Keratinocyte (primary cell): ENCODE results near the gene PODN.

Experiments used
- EZH2 ChIP-seq: IDR thresholded peaks from one replicate; pipeline ENCODE4 v1.6.1; 2012; ENCODE audit warnings: inconsistent platforms, mild to moderate bottlenecking, low read length, moderate library complexity
- TF ChIP-seq, protein P1 (sequence below), 3 experiments: IDR thresholded peaks in 1 of 3; conservative IDR thresholded peaks in 1 of 3; optimal IDR thresholded peaks in 1 of 3; 2 replicates in 2 of 3; 3 replicates in 1 of 3; pipeline versions ENCODE3 to v1.5.1; 2011; ENCODE audit warnings: low read length in 3 of 3, mild to moderate bottlenecking in 3 of 3, moderate library complexity in 2 of 3, control low read depth in 1 of 3, inconsistent platforms in 1 of 3; ENCODE audit not compliant: insufficient read depth in 2 of 3; ENCODE audit errors: extremely low read depth in 1 of 3

- no peak for TF ChIP-seq EZH2
- TF ChIP-seq, protein P1, sequence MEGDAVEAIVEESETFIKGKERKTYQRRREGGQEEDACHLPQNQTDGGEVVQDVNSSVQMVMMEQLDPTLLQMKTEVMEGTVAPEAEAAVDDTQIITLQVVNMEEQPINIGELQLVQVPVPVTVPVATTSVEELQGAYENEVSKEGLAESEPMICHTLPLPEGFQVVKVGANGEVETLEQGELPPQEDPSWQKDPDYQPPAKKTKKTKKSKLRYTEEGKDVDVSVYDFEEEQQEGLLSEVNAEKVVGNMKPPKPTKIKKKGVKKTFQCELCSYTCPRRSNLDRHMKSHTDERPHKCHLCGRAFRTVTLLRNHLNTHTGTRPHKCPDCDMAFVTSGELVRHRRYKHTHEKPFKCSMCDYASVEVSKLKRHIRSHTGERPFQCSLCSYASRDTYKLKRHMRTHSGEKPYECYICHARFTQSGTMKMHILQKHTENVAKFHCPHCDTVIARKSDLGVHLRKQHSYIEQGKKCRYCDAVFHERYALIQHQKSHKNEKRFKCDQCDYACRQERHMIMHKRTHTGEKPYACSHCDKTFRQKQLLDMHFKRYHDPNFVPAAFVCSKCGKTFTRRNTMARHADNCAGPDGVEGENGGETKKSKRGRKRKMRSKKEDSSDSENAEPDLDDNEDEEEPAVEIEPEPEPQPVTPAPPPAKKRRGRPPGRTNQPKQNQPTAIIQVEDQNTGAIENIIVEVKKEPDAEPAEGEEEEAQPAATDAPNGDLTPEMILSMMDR (optimal IDR thresholded peaks at IDR 0.05 in 1 of 3, IDR thresholded peaks at IDR 0.05 in 1 of 3, conservative IDR thresholded peaks at IDR 0.05 in 1 of 3; ENCODE audit: extremely low read depth in 1 of 3, insufficient read depth in 2 of 3, low read length in 3 of 3), result no peak
Observed at GRCh38 chr1:53069663-53070327, 7.8 kb downstream of the PODN start.
